Measurements from ENCODE around the gene GNL2.
"Not testable (repeated sequence)": the region's sequence is repeated elsewhere in the genome, so short reads cannot be mapped to it uniquely, and the experiment has no call there.

The GNL2 gene

GRCh38 chr1:37606481-37607263, 10.9 kb upstream of the GNL2 start:
- DNase-seq = no peak

GRCh38 chr1:37605806-37606474, 10.2 kb upstream of the GNL2 start:
- no peak for DNase-seq

GRCh38 chr1:37605061-37605650, 9.4 kb upstream of the GNL2 start:
- DNase-seq = no peak

- DNase-seq = peak; percentile 55
These were observed 7.3 kb upstream of the GNL2 start for GRCh38 chr1:37602750-37603694.

- no peak for DNase-seq
These were observed 5.7 kb upstream of the GNL2 start for GRCh38 chr1:37601441-37601840.

GRCh38 chr1:37599940-37600339, 4.2 kb upstream of the GNL2 start:
- no peak for DNase-seq

- no peak for DNase-seq
These were observed 488 bp upstream of the GNL2 start for GRCh38 chr1:37596182-37596667.

GRCh38 chr1:37593726-37594125, 2.0 kb downstream of the GNL2 start:
- no peak for DNase-seq

GRCh38 chr1:37588939-37589338, 6.8 kb downstream of the GNL2 start:
- DNase-seq = no peak

GRCh38 chr1:37584544-37584943, 11.2 kb downstream of the GNL2 start:
- DNase-seq = not testable (repeated sequence)

- no peak for DNase-seq
These were observed 20.0 kb downstream of the GNL2 start for GRCh38 chr1:37575692-37576091.

GRCh38 chr1:37574834-37575480, 20.8 kb downstream of the GNL2 start:
- DNase-seq = no peak

- DNase-seq = no peak
These were observed 25.0 kb downstream of the GNL2 start for GRCh38 chr1:37570528-37571334.

- no peak for DNase-seq
These were observed 28.7 kb downstream of the GNL2 start for GRCh38 chr1:37567023-37567422.

GRCh38 chr1:37564892-37565291, 30.8 kb downstream of the GNL2 start:
- DNase-seq = no peak

GRCh38 chr1:37562984-37563383, 32.8 kb downstream of the GNL2 start:
- no peak for DNase-seq

- peak; percentile 26 for DNase-seq
These were observed 34.3 kb downstream of the GNL2 start for GRCh38 chr1:37561133-37562132.

- no peak for DNase-seq
These were observed 35.2 kb downstream of the GNL2 start for GRCh38 chr1:37560401-37561132.

- DNase-seq = not testable (repeated sequence)
These were observed 35.8 kb downstream of the GNL2 start for GRCh38 chr1:37559957-37560379.

All from NCI-H526 treated with DMSO at 0.1 percent for 48 hours (cell line).